ENCODE measurements around the gene GOT1.

- TF ChIP-seq, protein P1, sequence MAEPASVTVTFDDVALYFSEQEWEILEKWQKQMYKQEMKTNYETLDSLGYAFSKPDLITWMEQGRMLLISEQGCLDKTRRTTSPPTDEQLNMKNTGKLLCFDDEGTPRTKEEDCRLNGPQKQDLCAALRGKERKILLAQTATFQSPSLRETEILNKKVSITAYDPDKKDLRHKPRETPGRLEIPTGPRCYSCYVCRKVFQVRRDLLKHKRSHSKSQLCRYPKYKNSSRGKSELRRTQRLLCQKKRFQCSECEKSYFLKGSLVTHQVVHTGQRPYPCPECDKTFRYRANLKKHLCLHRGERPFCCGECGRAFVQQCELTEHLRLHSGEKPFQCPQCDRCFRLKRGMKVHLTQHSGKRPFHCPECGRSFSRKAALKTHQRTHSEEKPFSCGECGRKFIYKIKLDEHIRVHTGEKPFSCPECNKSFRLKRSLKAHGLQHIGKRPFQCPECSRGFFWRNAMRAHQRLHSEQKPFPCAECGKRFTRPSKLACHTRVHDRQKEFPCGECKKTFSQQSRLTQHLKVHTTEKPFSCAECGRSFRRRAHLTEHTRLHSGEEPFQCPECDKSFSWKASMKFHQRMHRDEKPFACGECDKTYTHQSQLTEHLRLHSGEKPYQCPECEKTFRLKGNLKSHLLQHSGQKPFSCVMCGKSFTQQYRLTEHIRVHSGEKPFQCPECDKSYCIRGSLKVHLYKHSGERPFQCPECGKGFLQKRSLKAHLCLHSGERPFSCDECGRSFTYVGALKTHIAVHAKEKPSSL (CRISPR knock-in tag; conservative IDR thresholded peaks at IDR 0.05) = no peak
- TF ChIP-seq ZNF317 (CRISPR knock-in tag; IDR thresholded peaks at IDR 0.05; ENCODE audit: borderline replicate concordance, low read depth) (no peak), EMX1 (CRISPR knock-in tag; IDR thresholded peaks at IDR 0.05) (no peak), JUN (CRISPR knock-in tag; IDR thresholded peaks at IDR 0.05) (no peak), IRF2 (CRISPR knock-in tag; IDR thresholded peaks at IDR 0.05; ENCODE audit: borderline replicate concordance, low read depth) (no peak), ESRRA (CRISPR knock-in tag; IDR thresholded peaks at IDR 0.05; ENCODE audit: borderline replicate concordance) (no peak)
- TF ChIP-seq, protein P2, sequence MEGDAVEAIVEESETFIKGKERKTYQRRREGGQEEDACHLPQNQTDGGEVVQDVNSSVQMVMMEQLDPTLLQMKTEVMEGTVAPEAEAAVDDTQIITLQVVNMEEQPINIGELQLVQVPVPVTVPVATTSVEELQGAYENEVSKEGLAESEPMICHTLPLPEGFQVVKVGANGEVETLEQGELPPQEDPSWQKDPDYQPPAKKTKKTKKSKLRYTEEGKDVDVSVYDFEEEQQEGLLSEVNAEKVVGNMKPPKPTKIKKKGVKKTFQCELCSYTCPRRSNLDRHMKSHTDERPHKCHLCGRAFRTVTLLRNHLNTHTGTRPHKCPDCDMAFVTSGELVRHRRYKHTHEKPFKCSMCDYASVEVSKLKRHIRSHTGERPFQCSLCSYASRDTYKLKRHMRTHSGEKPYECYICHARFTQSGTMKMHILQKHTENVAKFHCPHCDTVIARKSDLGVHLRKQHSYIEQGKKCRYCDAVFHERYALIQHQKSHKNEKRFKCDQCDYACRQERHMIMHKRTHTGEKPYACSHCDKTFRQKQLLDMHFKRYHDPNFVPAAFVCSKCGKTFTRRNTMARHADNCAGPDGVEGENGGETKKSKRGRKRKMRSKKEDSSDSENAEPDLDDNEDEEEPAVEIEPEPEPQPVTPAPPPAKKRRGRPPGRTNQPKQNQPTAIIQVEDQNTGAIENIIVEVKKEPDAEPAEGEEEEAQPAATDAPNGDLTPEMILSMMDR (IDR thresholded peaks at IDR 0.05) = no peak
- TF ChIP-seq, protein P3, sequence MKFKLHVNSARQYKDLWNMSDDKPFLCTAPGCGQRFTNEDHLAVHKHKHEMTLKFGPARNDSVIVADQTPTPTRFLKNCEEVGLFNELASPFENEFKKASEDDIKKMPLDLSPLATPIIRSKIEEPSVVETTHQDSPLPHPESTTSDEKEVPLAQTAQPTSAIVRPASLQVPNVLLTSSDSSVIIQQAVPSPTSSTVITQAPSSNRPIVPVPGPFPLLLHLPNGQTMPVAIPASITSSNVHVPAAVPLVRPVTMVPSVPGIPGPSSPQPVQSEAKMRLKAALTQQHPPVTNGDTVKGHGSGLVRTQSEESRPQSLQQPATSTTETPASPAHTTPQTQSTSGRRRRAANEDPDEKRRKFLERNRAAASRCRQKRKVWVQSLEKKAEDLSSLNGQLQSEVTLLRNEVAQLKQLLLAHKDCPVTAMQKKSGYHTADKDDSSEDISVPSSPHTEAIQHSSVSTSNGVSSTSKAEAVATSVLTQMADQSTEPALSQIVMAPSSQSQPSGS (CRISPR knock-in tag; IDR thresholded peaks at IDR 0.05; ENCODE audit: borderline replicate concordance, low read depth) = no peak
- TF ChIP-seq, protein P4, sequence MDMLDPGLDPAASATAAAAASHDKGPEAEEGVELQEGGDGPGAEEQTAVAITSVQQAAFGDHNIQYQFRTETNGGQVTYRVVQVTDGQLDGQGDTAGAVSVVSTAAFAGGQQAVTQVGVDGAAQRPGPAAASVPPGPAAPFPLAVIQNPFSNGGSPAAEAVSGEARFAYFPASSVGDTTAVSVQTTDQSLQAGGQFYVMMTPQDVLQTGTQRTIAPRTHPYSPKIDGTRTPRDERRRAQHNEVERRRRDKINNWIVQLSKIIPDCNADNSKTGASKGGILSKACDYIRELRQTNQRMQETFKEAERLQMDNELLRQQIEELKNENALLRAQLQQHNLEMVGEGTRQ (CRISPR knock-in tag; IDR thresholded peaks at IDR 0.05) = no peak
These were observed 63.8 kb downstream of the GOT1 start for GRCh38 chr10:99366666-99367065.
